Measurements from ENCODE around the gene ETNPPL. TPM values are rescaled to one million over a fixed set of nuclear protein-coding genes. Genes with fewer than 3 reads are reported as not detected.

The ETNPPL gene
- polyA plus RNA-seq, 1 of the 3 experiments (the other 2 are of a cell fraction), result not detected

DNA sequence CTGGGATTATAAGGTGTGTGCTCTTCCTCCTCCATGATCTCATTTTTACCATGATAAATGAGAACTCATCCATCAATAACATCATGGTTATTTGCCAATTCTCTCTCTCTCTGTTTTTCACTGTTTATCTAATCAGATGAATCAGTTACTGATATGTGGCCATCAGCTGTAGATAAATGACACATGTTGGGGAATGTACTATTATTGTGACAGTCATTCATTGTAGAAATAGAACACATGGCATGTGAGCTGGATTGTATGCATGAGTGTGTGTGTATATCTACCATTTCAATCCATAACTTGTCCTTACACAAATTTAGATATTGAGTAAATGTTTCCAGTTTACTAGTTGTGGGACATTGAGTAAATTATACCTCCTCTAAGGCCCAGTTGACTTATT, 59.5 kb downstream of the ETNPPL start:
- peaks cover 6% of the 10 kb centered on the region; the same call in 1 of the 2 replicates for H3K27me3 ChIP-seq (ENCODE audit: insufficient read depth)
- no peaks in the 10 kb centered on the region for H3K9me2 ChIP-seq
- no peak overlapping the region for H3K9ac ChIP-seq
- no peaks in the 10 kb centered on the region for H3K79me2 ChIP-seq (ENCODE audit: insufficient read depth)
- H3K36me3 ChIP-seq (replicated peaks in 1 of 2; ENCODE audit: control insufficient read depth in 1 of 2, insufficient read depth in 2 of 2, low read length in 1 of 2), result no peaks in the 10 kb centered on the region
- peaks cover 5% of the 10 kb centered on the region for H3F3A ChIP-seq (replicated peaks; ENCODE audit: insufficient read depth)
- DNase-seq, result no peak
- H4K20me1 ChIP-seq (ENCODE audit: insufficient read depth), result no peaks in the 10 kb centered on the region
- peaks cover 0 to 4% of the 10 kb centered on the region in 2 experiments; a peak in 2 of 4 replicates for H3K4me1 ChIP-seq (ENCODE audit: control insufficient read depth in 1 of 2, insufficient read depth in 2 of 2, low read depth in 1 of 2, low read length in 1 of 2)
- H2AFZ ChIP-seq (ENCODE audit: low read depth), result no peak overlapping the region
- H3K9me3 ChIP-seq, result no peaks in the 10 kb centered on the region
- ChIA-PET POLR2A (no interaction called here), CTCF (no interaction called here)
- no peak overlapping the region for H3K4me3 ChIP-seq (ENCODE audit: low read depth in 2 of 2, low read length in 1 of 2)
- H3K27ac ChIP-seq (ENCODE audit: low read depth in 2 of 2, low read length in 1 of 2), result no peak overlapping the region
- no peak overlapping the region for H3K4me2 ChIP-seq
- TF ChIP-seq ELF1 (IDR thresholded peaks at IDR 0.05) (no peak), TEAD4 (IDR thresholded peaks at IDR 0.05; ENCODE audit: borderline replicate concordance, insufficient read depth) (no peak), TCF12 (IDR thresholded peaks at IDR 0.05) (no peak), MEF2A (IDR thresholded peaks at IDR 0.05; ENCODE audit: borderline replicate concordance, low read depth) (no peak), GATA2 (CRISPR knock-in tag; IDR thresholded peaks at IDR 0.05) (no peak), RXRA (IDR thresholded peaks at IDR 0.05; ENCODE audit: borderline replicate concordance, low read depth) (no peak), FOSL2 (IDR thresholded peaks at IDR 0.05; ENCODE audit: borderline replicate concordance, low read depth) (no peak), EP300 (IDR thresholded peaks at IDR 0.05; ENCODE audit: borderline replicate concordance in 1 of 2, low read depth in 1 of 2, low read length in 1 of 2) (no peak), SIN3A (IDR thresholded peaks at IDR 0.05; ENCODE audit: borderline replicate concordance, low read depth, low read length) (no peak), POLR2AphosphoS5 (IDR thresholded peaks at IDR 0.05; ENCODE audit: low read depth, low read length) (no peak), RCOR1 (IDR thresholded peaks at IDR 0.05; ENCODE audit: low read length) (no peak)
- TF ChIP-seq, protein P1, sequence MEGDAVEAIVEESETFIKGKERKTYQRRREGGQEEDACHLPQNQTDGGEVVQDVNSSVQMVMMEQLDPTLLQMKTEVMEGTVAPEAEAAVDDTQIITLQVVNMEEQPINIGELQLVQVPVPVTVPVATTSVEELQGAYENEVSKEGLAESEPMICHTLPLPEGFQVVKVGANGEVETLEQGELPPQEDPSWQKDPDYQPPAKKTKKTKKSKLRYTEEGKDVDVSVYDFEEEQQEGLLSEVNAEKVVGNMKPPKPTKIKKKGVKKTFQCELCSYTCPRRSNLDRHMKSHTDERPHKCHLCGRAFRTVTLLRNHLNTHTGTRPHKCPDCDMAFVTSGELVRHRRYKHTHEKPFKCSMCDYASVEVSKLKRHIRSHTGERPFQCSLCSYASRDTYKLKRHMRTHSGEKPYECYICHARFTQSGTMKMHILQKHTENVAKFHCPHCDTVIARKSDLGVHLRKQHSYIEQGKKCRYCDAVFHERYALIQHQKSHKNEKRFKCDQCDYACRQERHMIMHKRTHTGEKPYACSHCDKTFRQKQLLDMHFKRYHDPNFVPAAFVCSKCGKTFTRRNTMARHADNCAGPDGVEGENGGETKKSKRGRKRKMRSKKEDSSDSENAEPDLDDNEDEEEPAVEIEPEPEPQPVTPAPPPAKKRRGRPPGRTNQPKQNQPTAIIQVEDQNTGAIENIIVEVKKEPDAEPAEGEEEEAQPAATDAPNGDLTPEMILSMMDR (IDR thresholded peaks at IDR 0.05), result no peak
- TF ChIP-seq, protein P2, sequence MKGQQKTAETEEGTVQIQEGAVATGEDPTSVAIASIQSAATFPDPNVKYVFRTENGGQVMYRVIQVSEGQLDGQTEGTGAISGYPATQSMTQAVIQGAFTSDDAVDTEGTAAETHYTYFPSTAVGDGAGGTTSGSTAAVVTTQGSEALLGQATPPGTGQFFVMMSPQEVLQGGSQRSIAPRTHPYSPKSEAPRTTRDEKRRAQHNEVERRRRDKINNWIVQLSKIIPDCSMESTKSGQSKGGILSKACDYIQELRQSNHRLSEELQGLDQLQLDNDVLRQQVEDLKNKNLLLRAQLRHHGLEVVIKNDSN (IDR thresholded peaks at IDR 0.05; ENCODE audit: borderline replicate concordance, low read depth), result no peak

DNA sequence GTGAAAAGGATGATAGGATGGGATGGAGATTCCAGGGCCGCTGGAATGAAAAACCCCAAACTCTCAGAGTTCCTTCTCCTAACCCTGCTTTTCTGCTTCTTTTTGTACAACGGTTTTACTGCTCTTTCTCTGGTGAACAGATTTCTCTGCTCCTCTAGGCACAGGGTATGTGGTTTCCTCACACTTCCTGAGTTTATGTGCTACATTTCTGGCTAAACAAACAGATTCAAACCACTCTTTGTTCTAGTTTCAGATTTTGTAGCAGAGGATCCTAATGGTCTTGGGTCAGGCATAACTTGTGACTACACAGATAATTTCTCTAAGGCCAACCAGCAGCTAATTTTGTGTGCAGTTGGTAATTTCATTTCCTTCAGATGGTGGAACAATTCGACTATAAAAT, 59.9 kb downstream of the ETNPPL start:
- peaks cover 0 to 4% of the 10 kb centered on the region in 2 experiments; a peak in 2 of 4 replicates for H3K4me1 ChIP-seq (ENCODE audit: control insufficient read depth in 1 of 2, insufficient read depth in 2 of 2, low read depth in 1 of 2, low read length in 1 of 2)
- ChIA-PET CTCF (no interaction called here), POLR2A (no interaction called here)
- H3K4me3 ChIP-seq (ENCODE audit: low read depth in 2 of 2, low read length in 1 of 2), result no peak overlapping the region
- H3F3A ChIP-seq (replicated peaks; ENCODE audit: insufficient read depth), result peaks cover 5% of the 10 kb centered on the region
- no peak overlapping the region for H2AFZ ChIP-seq (ENCODE audit: low read depth)
- no peaks in the 10 kb centered on the region for H4K20me1 ChIP-seq (ENCODE audit: insufficient read depth)
- H3K9me3 ChIP-seq, result no peaks in the 10 kb centered on the region
- no peaks in the 10 kb centered on the region for H3K79me2 ChIP-seq (ENCODE audit: insufficient read depth)
- TF ChIP-seq, protein P2 (IDR thresholded peaks at IDR 0.05; ENCODE audit: borderline replicate concordance, low read depth), result no peak
- no peak for TF ChIP-seq JUND (IDR thresholded peaks at IDR 0.05)
- TF ChIP-seq SIN3A (IDR thresholded peaks at IDR 0.05; ENCODE audit: borderline replicate concordance, low read depth, low read length), result no peak
- TF ChIP-seq, protein P3, sequence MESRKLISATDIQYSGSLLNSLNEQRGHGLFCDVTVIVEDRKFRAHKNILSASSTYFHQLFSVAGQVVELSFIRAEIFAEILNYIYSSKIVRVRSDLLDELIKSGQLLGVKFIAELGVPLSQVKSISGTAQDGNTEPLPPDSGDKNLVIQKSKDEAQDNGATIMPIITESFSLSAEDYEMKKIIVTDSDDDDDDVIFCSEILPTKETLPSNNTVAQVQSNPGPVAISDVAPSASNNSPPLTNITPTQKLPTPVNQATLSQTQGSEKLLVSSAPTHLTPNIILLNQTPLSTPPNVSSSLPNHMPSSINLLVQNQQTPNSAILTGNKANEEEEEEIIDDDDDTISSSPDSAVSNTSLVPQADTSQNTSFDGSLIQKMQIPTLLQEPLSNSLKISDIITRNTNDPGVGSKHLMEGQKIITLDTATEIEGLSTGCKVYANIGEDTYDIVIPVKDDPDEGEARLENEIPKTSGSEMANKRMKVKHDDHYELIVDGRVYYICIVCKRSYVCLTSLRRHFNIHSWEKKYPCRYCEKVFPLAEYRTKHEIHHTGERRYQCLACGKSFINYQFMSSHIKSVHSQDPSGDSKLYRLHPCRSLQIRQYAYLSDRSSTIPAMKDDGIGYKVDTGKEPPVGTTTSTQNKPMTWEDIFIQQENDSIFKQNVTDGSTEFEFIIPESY (IDR thresholded peaks at IDR 0.05; ENCODE audit: borderline replicate concordance, low read depth), result no peak
- TF ChIP-seq SMC3 (IDR thresholded peaks at IDR 0.05; ENCODE audit: low read depth, low read length), result no peak
- H3K27me3 ChIP-seq (ENCODE audit: insufficient read depth), result peaks cover 6% of the 10 kb centered on the region; the same call in 1 of the 2 replicates
- H3K9ac ChIP-seq, result no peak overlapping the region
- H3K4me2 ChIP-seq, result no peak overlapping the region
- H3K9me2 ChIP-seq, result no peaks in the 10 kb centered on the region
- DNase-seq, result no peak
- WGBS (ENCODE audit: low lambda C conversion rate), result 27% methylated on average over 3 of the region's 3 CpGs
- no peak overlapping the region for H3K27ac ChIP-seq (ENCODE audit: low read depth in 2 of 2, low read length in 1 of 2)
- H3K36me3 ChIP-seq (replicated peaks in 1 of 2; ENCODE audit: control insufficient read depth in 1 of 2, insufficient read depth in 2 of 2, low read length in 1 of 2), result no peaks in the 10 kb centered on the region
